ENCODE results near the gene CTNND2. TPM values are rescaled to one million over a fixed set of nuclear protein-coding genes. Genes with fewer than 3 reads are reported as not detected.

The CTNND2 gene
- total RNA-seq, 2 experiments from 2014 or later, result not detected

GRCh38 chr5:11854936-11855335 is 49.3 kb downstream of the CTNND2 start:
- POLR2A ChIA-PET, result no interaction called here
- Mint-ChIP-seq H3K27ac (no peak overlapping the region), H3K36me3 (ENCODE audit: low read depth) (no peaks in the 10 kb centered on the region), H3K27me3 (no peaks in the 10 kb centered on the region), H3K9me3 (peaks cover 11% of the 10 kb centered on the region), H3K4me3 (no peak overlapping the region), H3K4me1 (ENCODE audit: low read depth) (no peaks in the 10 kb centered on the region)
- CTCF ChIA-PET, result no interaction called here
- intact Hi-C loops (cut with micrococcal nuclease), result no loop called here
- no peak for DNase-seq
- ATAC-seq, result no peak
- TF ChIP-seq, protein P1, sequence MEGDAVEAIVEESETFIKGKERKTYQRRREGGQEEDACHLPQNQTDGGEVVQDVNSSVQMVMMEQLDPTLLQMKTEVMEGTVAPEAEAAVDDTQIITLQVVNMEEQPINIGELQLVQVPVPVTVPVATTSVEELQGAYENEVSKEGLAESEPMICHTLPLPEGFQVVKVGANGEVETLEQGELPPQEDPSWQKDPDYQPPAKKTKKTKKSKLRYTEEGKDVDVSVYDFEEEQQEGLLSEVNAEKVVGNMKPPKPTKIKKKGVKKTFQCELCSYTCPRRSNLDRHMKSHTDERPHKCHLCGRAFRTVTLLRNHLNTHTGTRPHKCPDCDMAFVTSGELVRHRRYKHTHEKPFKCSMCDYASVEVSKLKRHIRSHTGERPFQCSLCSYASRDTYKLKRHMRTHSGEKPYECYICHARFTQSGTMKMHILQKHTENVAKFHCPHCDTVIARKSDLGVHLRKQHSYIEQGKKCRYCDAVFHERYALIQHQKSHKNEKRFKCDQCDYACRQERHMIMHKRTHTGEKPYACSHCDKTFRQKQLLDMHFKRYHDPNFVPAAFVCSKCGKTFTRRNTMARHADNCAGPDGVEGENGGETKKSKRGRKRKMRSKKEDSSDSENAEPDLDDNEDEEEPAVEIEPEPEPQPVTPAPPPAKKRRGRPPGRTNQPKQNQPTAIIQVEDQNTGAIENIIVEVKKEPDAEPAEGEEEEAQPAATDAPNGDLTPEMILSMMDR (IDR thresholded peaks at IDR 0.05), result no peak

GRCh38 chr5:11853796-11854195 is 50.5 kb downstream of the CTNND2 start:
- H3K27ac Mint-ChIP-seq, result no peak overlapping the region
- CTCF ChIA-PET, result no interaction called here
- no peak for ATAC-seq

GRCh38 chr5:11853140-11853539 is 51.1 kb downstream of the CTNND2 start:
- DNase-seq, result no peak
- intact Hi-C loops (cut with micrococcal nuclease), result no loop called here
- Mint-ChIP-seq H3K4me3 (no peak overlapping the region), H3K27ac (no peak overlapping the region), H3K9me3 (peaks cover 8% of the 10 kb centered on the region), H3K27me3 (no peaks in the 10 kb centered on the region), H3K4me1 (ENCODE audit: low read depth) (no peaks in the 10 kb centered on the region), H3K36me3 (ENCODE audit: low read depth) (no peaks in the 10 kb centered on the region)
- TF ChIP-seq, protein P1 (IDR thresholded peaks at IDR 0.05), result no peak
- ChIA-PET CTCF (no interaction called here), POLR2A (no interaction called here)
- no peak for ATAC-seq

More at GRCh38 chr5:11853796-11854195, 50.5 kb downstream of the CTNND2 start:
- intact Hi-C loops (cut with micrococcal nuclease), result no loop called here
- no peak for DNase-seq
- Mint-ChIP-seq H3K4me3 (no peak overlapping the region), H3K9me3 (peaks cover 11% of the 10 kb centered on the region), H3K36me3 (ENCODE audit: low read depth) (no peaks in the 10 kb centered on the region), H3K4me1 (ENCODE audit: low read depth) (no peaks in the 10 kb centered on the region), H3K27me3 (no peaks in the 10 kb centered on the region)
- TF ChIP-seq, protein P1 (IDR thresholded peaks at IDR 0.05), result no peak
- POLR2A ChIA-PET, result no interaction called here

- Mint-ChIP-seq H3K36me3 (ENCODE audit: low read depth) (no peaks in the 10 kb centered on the region), H3K4me3 (no peak overlapping the region), H3K27me3 (no peaks in the 10 kb centered on the region), H3K4me1 (ENCODE audit: low read depth) (no peaks in the 10 kb centered on the region), H3K27ac (no peak overlapping the region), H3K9me3 (peaks cover 7% of the 10 kb centered on the region)
- no peak for ATAC-seq
- DNase-seq, result no peak
- intact Hi-C loops (cut with micrococcal nuclease), result no loop called here
- TF ChIP-seq, protein P1 (IDR thresholded peaks at IDR 0.05), result no peak
- POLR2A ChIA-PET, result no interaction called here
- CTCF ChIA-PET, result no interaction called here
Observed at GRCh38 chr5:11852717-11853087, 51.5 kb downstream of the CTNND2 start.

- no peak overlapping the region for H3K27ac Mint-ChIP-seq
- TF ChIP-seq, protein P1 (IDR thresholded peaks at IDR 0.05), result no peak
- H3K27me3 Mint-ChIP-seq, result no peaks in the 10 kb centered on the region
Observed at GRCh38 chr5:11851965-11852716, 52.1 kb downstream of the CTNND2 start.

More at GRCh38 chr5:11851965-11852716, 52.1 kb downstream of the CTNND2 start:
- no peak for DNase-seq
- no peak for ATAC-seq
- Mint-ChIP-seq H3K9me3 (peaks cover 4% of the 10 kb centered on the region), H3K4me1 (ENCODE audit: low read depth) (no peaks in the 10 kb centered on the region), H3K4me3 (no peak overlapping the region), H3K36me3 (ENCODE audit: low read depth) (no peaks in the 10 kb centered on the region)
- CTCF ChIA-PET, result no interaction called here
- intact Hi-C loops (cut with micrococcal nuclease), result no loop called here
- POLR2A ChIA-PET, result interaction anchor here (0.6 kb wide), 1 partner anchor 957 kb away, joined by 3 read pairs; no protein-coding TSS in a partner anchor

Data from activated CD8-positive, alpha-beta T cell treated with anti-CD3 and anti-CD28 coated beads for 36 hours (primary cell).